OCI-LY3 (cell line): ENCODE results near the gene CCL15.

Source experiments
- H2AFZ ChIP-seq: fragments of 200-600, 300-600 bp; shearing (Covaris generic); 2 replicates; pipeline ENCODE4 v1.6.0; 2014; ENCODE audit warnings: antibody characterized with exemption, low read depth, low read length
- H3K27ac ChIP-seq: fragments of 200-600, 300-600 bp; sonication (generic); 2 replicates; pipeline ENCODE4 v1.5.1; 2014; ENCODE audit warnings: mild to moderate bottlenecking, low read length, moderate library complexity, mixed read lengths
- H3K27me3 ChIP-seq: fragments of 200-600, 300-600 bp; sonication (generic); 2 replicates; pipeline ENCODE4 v1.6.1; 2014; ENCODE audit warnings: low read depth, low read length, mixed read lengths
- H3K36me3 ChIP-seq: fragments of 200-600, 300-600 bp; sonication (generic); replicated peaks from 2 replicates; pipeline ENCODE3; 2014; ENCODE audit warnings: low read depth, low read length, mixed read lengths
- H3K4me1 ChIP-seq: fragments of 300-600, 200-600 bp; sonication (generic); 2 replicates; pipeline ENCODE4 v1.6.1; 2014; ENCODE audit warnings: low read length, mixed read lengths
- H3K4me2 ChIP-seq: fragments of 200-600, 300-600 bp; sonication (generic); 2 replicates; pipeline ENCODE4 v1.6.1; 2014; ENCODE audit warnings: low read length, mixed read lengths
- H3K4me3 ChIP-seq: fragments of 300-600, 200-600 bp; sonication (generic); 2 replicates; pipeline ENCODE4 v1.5.1; 2014; ENCODE audit warnings: antibody characterized with exemption, mild to moderate bottlenecking, low read length, moderate library complexity
- H3K79me2 ChIP-seq: fragments of 300-600, 200-600 bp; shearing (Covaris generic); 2 replicates; pipeline ENCODE4 v1.6.1; 2014; ENCODE audit warnings: mild to moderate bottlenecking, low read length, mixed read lengths
- H3K9ac ChIP-seq: fragments of 300-600, 200-600 bp; shearing (Covaris generic); 2 replicates; pipeline ENCODE4 v1.6.0; 2014; ENCODE audit warnings: mild to moderate bottlenecking, low read length, moderate library complexity
- H3K9me3 ChIP-seq: fragments of 200-600, 300-600 bp; shearing (Covaris generic); 2 replicates; pipeline ENCODE4 v1.6.1; 2014; ENCODE audit warnings: low read length, mixed read lengths; ENCODE audit not compliant: insufficient read depth
- H4K20me1 ChIP-seq: fragments of 200-600, 300-600 bp; sonication (generic); 2 replicates; pipeline ENCODE4 v1.6.1; 2016; ENCODE audit warnings: low read length, mixed read lengths; ENCODE audit not compliant: insufficient read depth
- CTCF ChIP-seq: fragments of 200-600, 300-600 bp; sonication (generic); IDR thresholded peaks from 2 replicates; pipeline ENCODE4 v1.5.1; 2014; ENCODE audit warnings: antibody characterized with exemption, low read length, low read depth
- EZH2phosphoT487 ChIP-seq: fragments of 200-600 bp; shearing (Covaris generic); IDR thresholded peaks from 2 replicates; pipeline ENCODE4 v1.6.1; 2018; ENCODE audit warnings: antibody characterized with exemption, mixed run types, low read depth

CCL15 gene

GRCh38 chr17:36034127-36034526 lies 32.8 kb upstream of the CCL15 start:
- no peak overlapping the region for H2AFZ ChIP-seq
- peaks cover 24% of the 10 kb centered on the region for H3K4me1 ChIP-seq
- no peaks in the 10 kb centered on the region for H3K79me2 ChIP-seq
- H3K4me2 ChIP-seq = peak overlapping the region; percentile 72
- no peaks in the 10 kb centered on the region for H3K9me3 ChIP-seq
- H3K27ac ChIP-seq = no peak overlapping the region
- H4K20me1 ChIP-seq = no peaks in the 10 kb centered on the region
- peak overlapping the region; percentile 29 for H3K4me3 ChIP-seq
- H3K27me3 ChIP-seq = peaks cover 54% of the 10 kb centered on the region
- TF ChIP-seq CTCF = no peak
- TF ChIP-seq EZH2phosphoT487 = no peak
- H3K9ac ChIP-seq = no peak overlapping the region
- H3K36me3 ChIP-seq = no peaks in the 10 kb centered on the region

- H3K36me3 ChIP-seq = no peaks in the 10 kb centered on the region
- no peak overlapping the region for H3K4me3 ChIP-seq
- no peak overlapping the region for H3K27ac ChIP-seq
- H3K4me1 ChIP-seq = peaks cover 19% of the 10 kb centered on the region
- no peak overlapping the region for H2AFZ ChIP-seq
- no peak overlapping the region for H3K4me2 ChIP-seq
- no peaks in the 10 kb centered on the region for H4K20me1 ChIP-seq
- no peaks in the 10 kb centered on the region for H3K79me2 ChIP-seq
- H3K9ac ChIP-seq = no peak overlapping the region
- H3K9me3 ChIP-seq = no peaks in the 10 kb centered on the region
- H3K27me3 ChIP-seq = peaks cover 75% of the 10 kb centered on the region
- TF ChIP-seq CTCF (no peak), EZH2phosphoT487 (no peak)
Measured at GRCh38 chr17:36030956-36031355, 29.6 kb upstream of the CCL15 start.

- Histone ChIP-seq H3K27ac (no peak overlapping the region), H3K27me3 (peaks cover 62% of the 10 kb centered on the region), H4K20me1 (no peaks in the 10 kb centered on the region), H3K4me1 (no peaks in the 10 kb centered on the region), H3K9ac (no peak overlapping the region), H3K4me3 (no peak overlapping the region), H3K79me2 (no peaks in the 10 kb centered on the region), H3K36me3 (no peaks in the 10 kb centered on the region), H3K9me3 (no peaks in the 10 kb centered on the region), H2AFZ (no peak overlapping the region), H3K4me2 (no peak overlapping the region)
- TF ChIP-seq EZH2phosphoT487 (no peak), CTCF (no peak)
Measured at GRCh38 chr17:36027761-36028160, 26.4 kb upstream of the CCL15 start.

- no peak overlapping the region for H3K9ac ChIP-seq
- no peaks in the 10 kb centered on the region for H3K36me3 ChIP-seq
- H3K27ac ChIP-seq = no peak overlapping the region
- no peaks in the 10 kb centered on the region for H3K79me2 ChIP-seq
- TF ChIP-seq CTCF = no peak
- peaks cover 33% of the 10 kb centered on the region for H3K27me3 ChIP-seq
- no peak overlapping the region for H2AFZ ChIP-seq
- no peaks in the 10 kb centered on the region for H3K4me1 ChIP-seq
- H4K20me1 ChIP-seq = no peaks in the 10 kb centered on the region
- H3K4me3 ChIP-seq = no peak overlapping the region
- H3K9me3 ChIP-seq = no peaks in the 10 kb centered on the region
- H3K4me2 ChIP-seq = no peak overlapping the region
Measured at GRCh38 chr17:36024106-36024869, 22.9 kb upstream of the CCL15 start.
